ENCODE measurements around the gene DHX35. TPM values are rescaled to one million over a fixed set of nuclear protein-coding genes. Genes with fewer than 3 reads are reported as not detected.

Gene DHX35
- total and polyA plus RNA-seq, 2 of the 4 experiments (the other 2 are of a cell fraction): 9.1 to 13.5 TPM

- H2AK9ac ChIP-seq (replicated peaks; ENCODE audit: low read depth, low read length, poor library complexity): no peak overlapping the region
- ATAC-seq (ENCODE audit: low read depth): no peak
- no peak for TF ChIP-seq ELK1 (IDR thresholded peaks at IDR 0.05; ENCODE audit: borderline replicate concordance, low read depth, low read length)
- no peak for TF ChIP-seq MAFK (IDR thresholded peaks at IDR 0.05; ENCODE audit: low read depth, low read length)
- TF ChIP-seq POLR2A (IDR thresholded peaks at IDR 0.05; ENCODE audit: low read depth, low read length): no peak
- TF ChIP-seq MXI1 (IDR thresholded peaks at IDR 0.05; ENCODE audit: borderline replicate concordance, low read depth, low read length): no peak
- TF ChIP-seq CTCF (conservative IDR thresholded peaks at IDR 0.05; ENCODE audit: low read depth, low read length): no peak
- no peak for TF ChIP-seq BHLHE40 (IDR thresholded peaks at IDR 0.05; ENCODE audit: low read depth, low read length)
- TF ChIP-seq USF2 (IDR thresholded peaks at IDR 0.05; ENCODE audit: low read depth, low read length): no peak
- no peak for TF ChIP-seq MAZ (IDR thresholded peaks at IDR 0.05; ENCODE audit: borderline replicate concordance, low read depth, low read length)
- no peak for TF ChIP-seq CEBPB (IDR thresholded peaks at IDR 0.05; ENCODE audit: low read depth, low read length)
- no peak for TF ChIP-seq RCOR1 (IDR thresholded peaks at IDR 0.05; ENCODE audit: insufficient replicate concordance, low read length)
- TF ChIP-seq RFX5 (IDR thresholded peaks at IDR 0.05; ENCODE audit: low read depth, low read length): no peak
- TF ChIP-seq SMC3 (IDR thresholded peaks at IDR 0.05; ENCODE audit: low read depth, low read length): no peak
- TF ChIP-seq CHD1 (IDR thresholded peaks at IDR 0.05; ENCODE audit: low read depth, low read length): no peak
- no peak for TF ChIP-seq NFE2L2 (IDR thresholded peaks at IDR 0.05; ENCODE audit: low read depth, low read length)
- H4K91ac ChIP-seq (ENCODE audit: insufficient read depth, low read depth, low read length): no peak overlapping the region
- H3K23ac ChIP-seq (ENCODE audit: low read depth, low read length): no peak overlapping the region
- no peak overlapping the region for H3K9ac ChIP-seq (ENCODE audit: low read depth, low read length)
- no peaks in the 10 kb centered on the region for H4K20me1 ChIP-seq (ENCODE audit: insufficient read depth, low read length)
- no peak overlapping the region for H3K4ac ChIP-seq (ENCODE audit: low read depth, low read length)
- intact Hi-C loops (cut with micrococcal nuclease) (no loop called here), in situ Hi-C loops (cut with MboI; ENCODE audit: low sequenced_read_pairs) (no loop called here), dilution Hi-C loops (cut with HindIII; ENCODE audit: low sequenced_read_pairs, unreplicated experiment) (no loop called here)
- no peak overlapping the region for H2BK20ac ChIP-seq (ENCODE audit: low read depth, low read length)
- no peak for DNase-seq
- no peaks in the 10 kb centered on the region for H3K9me3 ChIP-seq (ENCODE audit: control insufficient read depth, insufficient read depth, low read length)
- no peak overlapping the region for H3K27ac ChIP-seq (ENCODE audit: insufficient read depth, low read length)
- H4K5ac ChIP-seq (ENCODE audit: low read depth, low read length): no peak overlapping the region
- no peak overlapping the region for H2BK15ac ChIP-seq (ENCODE audit: low read depth, low read length)
- no peaks in the 10 kb centered on the region; the same call in 1 of the 2 replicates for H3K9me1 ChIP-seq (ENCODE audit: insufficient read depth, low read length)
- ChIA-PET CTCF (no interaction called here), POLR2A (ENCODE audit: unreplicated experiment) (no interaction called here)
- H2BK120ac ChIP-seq (ENCODE audit: low read depth, low read length): no peak overlapping the region
- no peak overlapping the region for H2BK5ac ChIP-seq (ENCODE audit: low read depth, low read length, poor library complexity, severe bottlenecking)
- H3K4me2 ChIP-seq (ENCODE audit: low read depth, low read length): no peak overlapping the region
- H2AFZ ChIP-seq (replicated peaks; ENCODE audit: low read length, poor library complexity): no peak overlapping the region
- no peak overlapping the region for H3K14ac ChIP-seq (replicated peaks; ENCODE audit: low read depth, low read length)
- no peak overlapping the region for H3K4me3 ChIP-seq (ENCODE audit: insufficient read depth, low read depth, low read length)
- no peak overlapping the region for H3K18ac ChIP-seq (ENCODE audit: low read depth, low read length)
- no peaks in the 10 kb centered on the region for H3K79me1 ChIP-seq (ENCODE audit: low read depth in 1 of 2, low read length in 2 of 2)
- H4K8ac ChIP-seq (ENCODE audit: low read depth in 2 of 2, low read length in 2 of 2): no peak overlapping the region
- no peak overlapping the region for H3K56ac ChIP-seq (ENCODE audit: extremely low read depth, insufficient read depth, low read length)
- H3K4me1 ChIP-seq (ENCODE audit: control insufficient read depth, insufficient read depth, low read length): no peaks in the 10 kb centered on the region
- no peaks in the 10 kb centered on the region for H3K36me3 ChIP-seq (ENCODE audit: control insufficient read depth, insufficient read depth, low read length)
- BruUV-seq (replicated peaks): no TSS peak
- no peak overlapping the region for H2AK5ac ChIP-seq (ENCODE audit: low read depth, low read length)
- H3K27me3 ChIP-seq (ENCODE audit: control insufficient read depth, insufficient read depth, low read length): peaks cover 12% of the 10 kb centered on the region
- 38% methylated on average over 2 of the region's 9 CpGs; no CpG with 5 or more reads in 1 of the 2 experiments for WGBS, 2 experiments (ENCODE audit: extremely low coverage in 2 of 2, insufficient read length in 1 of 2)
Measured at GRCh38 chr20:39059036-39059435, 96.9 kb downstream of the DHX35 start.

Measured in IMR-90 (cell line).